Endothelial cell (in vitro differentiated cells): Measurements from ENCODE around the gene ACKR4. TPM values are rescaled to one million over a fixed set of nuclear protein-coding genes. Genes with fewer than 3 reads are reported as not detected.

Experiments used
- DNase-seq: peaks from one replicate; pipeline ENCODE4 v3.0.0; 2021; ENCODE audit warnings: low spot score
- H3K27ac Mint-ChIP-seq: one replicate; pipeline ENCODE4 v1.8.0; 2021; ENCODE audit warnings: mixed read lengths, inconsistent platforms; ENCODE audit not compliant: unreplicated experiment
- H3K27me3 Mint-ChIP-seq: one replicate; pipeline ENCODE4 v1.8.0; 2021; ENCODE audit warnings: mild to moderate bottlenecking, moderate library complexity, mixed read lengths, inconsistent platforms; ENCODE audit not compliant: unreplicated experiment
- H3K36me3 Mint-ChIP-seq: one replicate; pipeline ENCODE4 v1.8.0; 2021; ENCODE audit warnings: mild to moderate bottlenecking, low read depth, mixed read lengths, inconsistent platforms; ENCODE audit not compliant: unreplicated experiment
- H3K4me1 Mint-ChIP-seq: one replicate; pipeline ENCODE4 v1.8.0; 2021; ENCODE audit warnings: mild to moderate bottlenecking, mixed read lengths, inconsistent platforms; ENCODE audit not compliant: unreplicated experiment
- H3K4me3 Mint-ChIP-seq: one replicate; pipeline ENCODE4 v1.8.0; 2021; ENCODE audit warnings: mild to moderate bottlenecking, mixed read lengths, inconsistent platforms; ENCODE audit not compliant: unreplicated experiment
- H3K9me3 Mint-ChIP-seq: one replicate; pipeline ENCODE4 v1.8.0; 2021; ENCODE audit warnings: mixed read lengths, inconsistent platforms; ENCODE audit not compliant: unreplicated experiment
- CTCF ChIP-seq: fragments of 200-600 bp; sonication (generic); IDR thresholded peaks from one replicate; pipeline ENCODE4 v1.5.0; 2021; ENCODE audit warnings: antibody characterized with exemption; ENCODE audit not compliant: unreplicated experiment
- total RNA-seq: library from RNA; stranded (reverse); fragmentation: NEBNext Ultra II Directional; extraction: Animal tissue kit (Norgen Biotek cat#: 25700); gene quantifications from one replicate; pipeline ENCODE4 v1.2.1, GENCODE V29; 2021; ENCODE audit not compliant: unreplicated experiment

ACKR4 gene
- total RNA-seq, 1 donor from 2014 or later, result not detected

DNA sequence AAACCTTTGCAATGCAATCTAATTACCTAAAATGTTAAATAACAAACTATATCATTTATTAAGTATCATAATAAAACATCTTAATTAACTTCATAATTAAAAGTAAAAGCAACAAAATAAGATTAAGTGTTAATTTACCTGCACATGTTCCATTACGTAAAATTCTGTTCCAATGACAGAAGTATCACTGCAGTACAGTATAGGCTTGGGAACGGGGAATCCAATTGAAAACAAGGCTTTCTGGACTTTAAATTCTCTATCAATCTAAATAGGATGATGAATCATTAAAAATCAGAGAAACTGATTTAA, 45.4 kb downstream of the ACKR4 start:
- DNase-seq, result no peak
- no peak for TF ChIP-seq CTCF
- H3K9me3 Mint-ChIP-seq, result no peaks in the 10 kb centered on the region
- no peaks in the 10 kb centered on the region for H3K27me3 Mint-ChIP-seq
- H3K4me1 Mint-ChIP-seq, result peaks cover 25% of the 10 kb centered on the region
- H3K4me3 Mint-ChIP-seq, result no peak overlapping the region
- H3K36me3 Mint-ChIP-seq, result peaks cover 12% of the 10 kb centered on the region
- H3K27ac Mint-ChIP-seq, result no peak overlapping the region

DNA sequence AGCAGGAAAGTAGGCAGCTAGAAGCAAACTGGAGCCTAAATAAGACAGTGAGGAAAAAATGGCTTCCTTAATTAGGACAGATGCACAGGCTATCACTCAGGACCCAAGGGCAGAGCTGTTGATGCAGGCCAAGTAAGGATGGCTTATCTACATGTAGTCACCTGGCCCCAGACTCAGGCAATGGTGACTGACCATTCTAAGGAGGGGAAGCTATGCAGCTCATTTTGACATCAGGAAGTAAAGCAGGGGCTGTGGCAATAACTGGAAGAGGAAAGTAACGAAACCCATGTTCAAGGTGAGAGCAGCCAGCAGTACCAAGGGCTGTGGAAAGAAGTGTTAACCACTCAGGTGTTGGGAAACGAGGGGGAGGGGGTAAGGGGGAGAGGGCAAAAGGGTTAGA, 46.3 kb downstream of the ACKR4 start:
- TF ChIP-seq CTCF, result no peak
- Mint-ChIP-seq H3K27me3 (no peaks in the 10 kb centered on the region), H3K9me3 (no peaks in the 10 kb centered on the region), H3K27ac (no peak overlapping the region), H3K4me1 (peaks cover 25% of the 10 kb centered on the region), H3K36me3 (peaks cover 12% of the 10 kb centered on the region), H3K4me3 (no peak overlapping the region)
- DNase-seq, result no peak

DNA sequence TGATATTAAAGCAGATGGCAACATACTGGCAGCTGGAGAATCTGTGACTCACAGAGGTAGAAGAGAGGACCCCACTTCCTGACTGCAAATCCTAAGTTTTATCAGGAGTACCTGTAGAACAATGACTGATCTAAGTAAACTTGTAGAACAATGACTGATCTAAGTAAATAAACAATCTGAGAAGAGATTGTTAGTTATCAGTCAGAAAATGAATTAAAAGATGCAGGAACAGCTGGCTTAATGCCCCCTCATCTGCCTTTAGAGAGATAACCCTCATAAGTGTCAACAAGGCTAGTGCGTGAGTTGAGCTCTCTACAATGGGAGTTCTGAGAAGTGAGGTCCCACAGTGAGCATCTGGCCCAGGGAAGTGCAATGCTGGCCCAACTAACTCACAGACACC, 48.0 kb downstream of the ACKR4 start:
- no peak overlapping the region for H3K27ac Mint-ChIP-seq

DNA sequence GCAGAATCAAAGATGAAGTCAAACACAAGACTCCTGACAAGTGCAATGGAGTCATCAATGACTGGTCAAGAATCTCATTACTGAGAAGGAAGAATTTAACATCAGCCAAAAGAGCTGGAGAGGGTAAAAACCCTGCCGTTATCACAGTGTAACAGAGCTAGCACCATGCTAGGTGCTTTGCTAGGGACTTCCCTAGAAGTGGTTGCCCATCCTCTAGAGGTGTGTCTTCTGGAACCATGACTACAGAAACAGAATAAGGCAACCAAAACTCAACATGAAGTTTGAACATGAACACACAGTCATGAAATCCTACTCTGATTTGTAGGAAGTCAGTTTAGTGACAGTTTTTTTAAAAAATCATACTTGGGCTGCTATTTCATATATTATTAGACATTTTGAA, 53.1 kb downstream of the ACKR4 start:
- H3K36me3 Mint-ChIP-seq, result no peaks in the 10 kb centered on the region
- no peak overlapping the region for H3K4me3 Mint-ChIP-seq
- no peaks in the 10 kb centered on the region for H3K9me3 Mint-ChIP-seq
- peaks cover 19% of the 10 kb centered on the region for H3K4me1 Mint-ChIP-seq
- H3K27ac Mint-ChIP-seq, result no peak overlapping the region
- no peak for DNase-seq
- peaks cover 3% of the 10 kb centered on the region for H3K27me3 Mint-ChIP-seq
- no peak for TF ChIP-seq CTCF

More for the DNA sequence above, 48.0 kb downstream of the ACKR4 start:
- peaks cover 31% of the 10 kb centered on the region for H3K4me1 Mint-ChIP-seq
- no peak for TF ChIP-seq CTCF
- no peak overlapping the region for H3K4me3 Mint-ChIP-seq
- peaks cover 3% of the 10 kb centered on the region for H3K36me3 Mint-ChIP-seq
- H3K9me3 Mint-ChIP-seq, result no peaks in the 10 kb centered on the region
- H3K27me3 Mint-ChIP-seq, result peaks cover 3% of the 10 kb centered on the region
- DNase-seq, result no peak

Other genes with a start within 250 kb of the ACKR4 start
- gene DNAJC13, start 179.8 kb upstream of the ACKR4 start, total RNA-seq, result 50.4 TPM
- 20.0 TPM for gene ACAD11, start 62.5 kb downstream of the ACKR4 start, total RNA-seq
- 53.5 TPM for gene UBA5, start 63.1 kb downstream of the ACKR4 start, total RNA-seq
- 30.0 TPM for gene NPHP3, start 125.1 kb downstream of the ACKR4 start, total RNA-seq